Erythroblast (primary cell): ENCODE results near the gene NHLH1.

Source experiments
- GATA1 ChIP-seq: IDR thresholded peaks from 2 replicates; pipeline ENCODE4 v1.6.1; 2011; ENCODE audit warnings: low read depth, mild to moderate bottlenecking, control low read depth, low read length, moderate library complexity
- POLR2A ChIP-seq: IDR thresholded peaks from 2 replicates; pipeline ENCODE4 v1.6.1; 2011; ENCODE audit warnings: mild to moderate bottlenecking, low read length

GRCh38 chr1:160376525-160377131 lies 9.8 kb downstream of the NHLH1 start:
- TF ChIP-seq POLR2A, result no peak
- no peak for TF ChIP-seq GATA1
